C4-2B (cell line): ENCODE results near the gene TJP3.
"Not testable (repeated sequence)": the region's sequence is repeated elsewhere in the genome, so short reads cannot be mapped to it uniquely, and the experiment has no call there.

ENCODE experiments used
- ZFX ChIP-seq: fragments of 450-650 bp; IDR thresholded peaks from 2 replicates; pipeline ENCODE4 v1.6.1; 2017
- TF ChIP-seq, protein P1 (sequence below): fragments of 450-650 bp; conservative IDR thresholded peaks from 2 replicates; pipeline ENCODE4 v1.5.1; 2017; ENCODE audit warnings: mild to moderate bottlenecking

DNA sequence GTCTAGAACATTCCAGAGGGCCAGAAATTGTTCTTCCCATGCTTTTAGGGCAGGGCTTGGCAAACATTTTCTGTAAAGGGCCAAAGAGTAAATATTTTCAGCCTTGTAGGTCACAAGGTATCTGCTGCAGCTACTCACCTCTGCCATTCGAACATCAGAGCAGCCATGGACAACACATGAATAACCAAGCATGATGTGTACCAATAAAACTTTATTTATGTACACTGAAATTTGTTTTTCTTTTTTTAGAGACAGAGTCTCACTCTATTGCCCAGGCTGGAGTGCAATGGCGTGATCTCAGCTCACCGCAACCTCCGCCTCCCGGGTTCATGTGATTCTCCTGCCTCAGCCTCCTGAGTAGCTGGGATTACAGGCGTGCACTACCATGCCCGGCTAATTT lies 49.5 kb downstream of the TJP3 start:
- TF ChIP-seq, protein P1, sequence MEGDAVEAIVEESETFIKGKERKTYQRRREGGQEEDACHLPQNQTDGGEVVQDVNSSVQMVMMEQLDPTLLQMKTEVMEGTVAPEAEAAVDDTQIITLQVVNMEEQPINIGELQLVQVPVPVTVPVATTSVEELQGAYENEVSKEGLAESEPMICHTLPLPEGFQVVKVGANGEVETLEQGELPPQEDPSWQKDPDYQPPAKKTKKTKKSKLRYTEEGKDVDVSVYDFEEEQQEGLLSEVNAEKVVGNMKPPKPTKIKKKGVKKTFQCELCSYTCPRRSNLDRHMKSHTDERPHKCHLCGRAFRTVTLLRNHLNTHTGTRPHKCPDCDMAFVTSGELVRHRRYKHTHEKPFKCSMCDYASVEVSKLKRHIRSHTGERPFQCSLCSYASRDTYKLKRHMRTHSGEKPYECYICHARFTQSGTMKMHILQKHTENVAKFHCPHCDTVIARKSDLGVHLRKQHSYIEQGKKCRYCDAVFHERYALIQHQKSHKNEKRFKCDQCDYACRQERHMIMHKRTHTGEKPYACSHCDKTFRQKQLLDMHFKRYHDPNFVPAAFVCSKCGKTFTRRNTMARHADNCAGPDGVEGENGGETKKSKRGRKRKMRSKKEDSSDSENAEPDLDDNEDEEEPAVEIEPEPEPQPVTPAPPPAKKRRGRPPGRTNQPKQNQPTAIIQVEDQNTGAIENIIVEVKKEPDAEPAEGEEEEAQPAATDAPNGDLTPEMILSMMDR, result not testable (repeated sequence)
- TF ChIP-seq ZFX, result not testable (repeated sequence)
